ENCODE measurements around the gene RGS14.
"Not testable (repeated sequence)": the region's sequence is repeated elsewhere in the genome, so short reads cannot be mapped to it uniquely, and the experiment has no call there.

RGS14 gene

GRCh38 chr5:177405312-177405711 is 47.6 kb downstream of the RGS14 start:
- no peak for DNase-seq

DNA sequence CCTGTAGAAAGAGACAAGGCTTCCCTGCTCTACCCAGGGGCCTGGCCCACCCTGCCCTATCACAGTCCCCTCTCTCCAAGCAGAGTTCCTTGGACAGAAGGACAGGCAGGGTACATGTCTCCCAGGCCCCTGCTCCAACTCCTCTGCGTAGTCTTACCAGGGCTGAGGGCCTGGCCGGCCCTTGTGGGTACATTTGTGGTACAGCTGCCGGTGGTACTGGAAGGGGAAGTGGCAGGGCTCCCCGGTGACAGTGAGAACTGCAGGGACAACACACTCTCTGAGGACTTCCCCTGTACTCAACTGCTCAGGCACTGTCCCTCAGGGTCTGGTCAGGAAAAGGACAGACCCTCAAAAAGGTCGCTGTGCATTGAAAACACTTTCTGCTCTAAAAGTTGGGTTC is 48.1 kb downstream of the RGS14 start:
- DNase-seq, result no peak

- DNase-seq, result no peak
Observed at GRCh38 chr5:177409043-177409801, 51.5 kb downstream of the RGS14 start, which contains the start of gene F12. Gene F12 (minus strand): TSS chr5:177409564. CDS start chr5:177409527, 37 bp downstream.

DNA sequence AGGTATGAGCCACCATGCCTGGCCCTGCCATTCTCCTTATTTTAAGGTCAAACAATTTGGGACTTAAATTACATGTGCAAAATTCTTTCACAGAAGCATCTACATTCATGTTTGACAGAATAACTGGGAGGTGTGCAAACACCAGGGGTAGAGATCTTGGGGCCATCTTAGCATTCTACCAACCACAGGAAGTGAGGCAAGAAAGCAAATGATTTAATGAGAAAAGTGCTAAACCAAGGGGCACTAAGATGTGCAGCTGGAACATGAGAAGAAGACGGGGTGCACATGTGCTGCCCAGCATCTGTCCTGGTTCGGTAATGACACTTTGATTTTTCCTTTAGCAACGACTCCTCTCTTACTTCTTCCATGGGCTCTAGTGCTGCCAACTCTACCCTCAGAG is 52.9 kb downstream of the RGS14 start:
- no peak for DNase-seq

DNA sequence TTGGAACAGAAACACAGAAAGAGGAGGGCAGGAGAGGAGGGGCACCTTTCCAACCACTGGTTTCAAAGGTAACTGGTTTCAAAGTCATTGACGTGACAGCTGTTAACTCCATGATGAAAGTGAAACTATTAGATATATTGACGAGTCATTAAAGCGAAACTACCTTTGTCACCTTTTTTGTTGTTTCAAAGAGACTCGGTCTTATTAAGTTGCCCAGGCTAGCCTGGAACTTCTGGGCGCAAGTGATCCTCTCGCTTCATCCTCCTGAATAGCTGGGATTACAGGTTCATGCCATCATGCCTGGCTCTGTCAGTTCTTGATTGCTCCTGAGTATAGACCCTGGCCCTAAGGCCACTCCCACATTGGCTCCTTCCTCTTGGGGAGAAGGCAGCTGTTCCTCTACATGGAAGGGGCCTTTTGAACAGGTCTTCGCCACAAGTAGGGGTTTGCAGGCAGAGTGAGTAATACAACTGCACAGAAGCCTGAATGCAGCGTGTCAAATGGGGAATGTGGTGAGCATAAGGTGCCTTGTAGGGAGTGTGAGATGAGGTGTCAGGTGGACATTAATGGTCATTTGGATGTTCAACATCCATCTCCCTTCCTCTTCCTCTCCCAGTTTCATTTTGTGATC is 55.0 kb downstream of the RGS14 start:
- no peak for DNase-seq

- DNase-seq, result no peak
Observed at GRCh38 chr5:177414481-177414880, 56.8 kb downstream of the RGS14 start.

DNA sequence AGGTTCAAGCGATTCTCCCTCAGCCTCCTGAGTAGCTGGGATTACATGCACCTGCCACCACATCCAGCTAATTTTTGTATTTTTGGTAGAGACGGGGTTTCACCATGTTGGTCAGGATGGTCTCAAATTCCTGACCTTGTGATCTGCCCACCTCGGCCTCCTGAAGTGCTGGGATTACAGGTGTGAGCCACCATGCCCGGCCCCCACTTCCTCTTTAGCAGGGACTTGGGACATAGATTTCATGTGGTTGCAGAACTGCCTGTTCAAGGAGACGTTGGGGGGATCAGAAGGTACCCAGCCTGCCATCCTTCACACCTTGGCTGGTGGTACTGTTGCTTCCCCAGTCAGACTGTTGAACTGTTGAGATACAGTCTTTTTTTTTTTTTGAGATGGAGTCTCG is 59.4 kb downstream of the RGS14 start:
- not testable (repeated sequence) for DNase-seq

GRCh38 chr5:177419046-177419445 is 61.3 kb downstream of the RGS14 start:
- no peak for DNase-seq

GRCh38 chr5:177420472-177420871 is 62.7 kb downstream of the RGS14 start:
- DNase-seq, result not testable (repeated sequence)

GRCh38 chr5:177421062-177421798 is 63.5 kb downstream of the RGS14 start:
- no peak for DNase-seq
